Activated naive CD4-positive, alpha-beta T cell (primary cell): ENCODE data around the gene ZNF823.
"Not testable (repeated sequence)": the region's sequence is repeated elsewhere in the genome, so short reads cannot be mapped to it uniquely, and the experiment has no call there.

ENCODE experiments used
- DNase-seq, 4 experiments: peaks; one replicate each; lab custom pipeline; 2025; lab: John Stamatoyannopoulos, UW

The ZNF823 gene

GRCh38 chr19:11738746-11739620 lies at the start of gene ZNF823:
Gene ZNF823, minus strand, starts transcription at chr19:11738946. Its CDS starts 127 bp downstream, at chr19:11738819.
- peak; percentile 69 to 94 (median 92) for DNase-seq

- no peak for DNase-seq
Observed at GRCh38 chr19:11787536-11787935, 48.8 kb upstream of the ZNF823 start.

DNA sequence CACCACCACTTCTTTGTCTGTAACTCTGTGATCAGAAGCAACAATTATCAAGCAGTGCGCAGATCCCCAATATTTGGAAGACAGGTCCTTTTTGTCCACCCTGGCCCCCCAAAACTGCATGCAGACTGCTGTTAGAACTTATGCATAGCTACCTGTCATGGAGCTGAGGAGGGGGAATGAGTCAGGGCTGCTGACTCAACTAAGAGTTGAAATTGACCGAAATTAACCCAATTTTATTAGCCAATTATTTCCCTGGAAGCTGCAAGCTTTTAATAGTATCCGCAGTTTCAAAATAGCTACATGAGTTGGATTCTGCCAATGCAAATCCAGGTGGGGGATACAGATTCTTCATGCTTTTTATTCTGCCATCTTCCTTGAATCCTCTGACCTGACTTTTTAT lies 45.6 kb upstream of the ZNF823 start:
- DNase-seq, result no peak

DNA sequence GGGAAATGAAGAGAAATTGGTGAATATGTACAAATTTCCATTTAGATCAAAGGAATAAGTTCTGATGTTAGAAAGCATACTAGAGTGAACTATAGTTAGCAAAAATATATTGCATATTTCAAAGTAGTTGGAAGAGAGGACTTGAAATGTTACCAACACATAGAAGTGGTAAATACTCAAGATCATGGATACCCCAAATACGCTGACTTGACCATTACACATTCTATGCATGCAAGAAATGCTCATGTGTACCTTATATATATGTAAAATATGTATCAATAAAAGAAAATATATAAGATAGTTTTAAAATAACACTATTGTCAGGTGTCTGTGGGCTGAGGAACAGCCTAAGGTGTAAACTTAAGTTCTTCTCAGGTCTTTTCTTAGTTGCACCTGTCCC lies 45.0 kb upstream of the ZNF823 start:
- DNase-seq, result no peak

GRCh38 chr19:11781295-11782057 lies 42.7 kb upstream of the ZNF823 start:
- no peak for DNase-seq

DNA sequence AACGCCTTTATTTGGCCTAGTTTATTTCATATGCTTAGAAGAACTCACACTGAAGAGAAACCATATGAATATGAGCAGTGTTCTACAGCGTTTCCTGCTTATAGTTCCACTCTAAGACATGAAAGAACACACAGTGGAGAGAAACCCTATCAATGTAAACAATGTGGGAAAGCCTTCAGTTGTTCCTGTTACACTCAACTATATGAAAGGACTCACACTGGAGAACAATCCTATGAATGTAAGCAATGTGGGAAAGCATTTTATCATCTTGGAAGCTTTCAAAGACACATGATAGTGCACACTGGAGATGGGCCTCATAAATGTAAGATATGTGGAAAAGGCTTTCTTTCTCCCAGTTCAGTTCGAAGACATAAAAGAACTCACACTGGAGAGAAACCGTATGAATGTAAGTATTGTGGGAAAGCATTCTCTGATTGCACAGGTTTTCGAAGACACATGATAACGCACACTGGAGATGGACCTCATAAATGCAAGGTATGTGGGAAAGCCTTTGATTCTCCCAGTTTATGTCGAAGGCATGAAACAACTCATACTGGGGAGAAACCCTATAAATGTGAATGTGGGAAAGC lies 41.8 kb upstream of the ZNF823 start:
- no peak for DNase-seq

GRCh38 chr19:11776669-11777068 lies 37.9 kb upstream of the ZNF823 start:
- DNase-seq, result not testable (repeated sequence)

DNA sequence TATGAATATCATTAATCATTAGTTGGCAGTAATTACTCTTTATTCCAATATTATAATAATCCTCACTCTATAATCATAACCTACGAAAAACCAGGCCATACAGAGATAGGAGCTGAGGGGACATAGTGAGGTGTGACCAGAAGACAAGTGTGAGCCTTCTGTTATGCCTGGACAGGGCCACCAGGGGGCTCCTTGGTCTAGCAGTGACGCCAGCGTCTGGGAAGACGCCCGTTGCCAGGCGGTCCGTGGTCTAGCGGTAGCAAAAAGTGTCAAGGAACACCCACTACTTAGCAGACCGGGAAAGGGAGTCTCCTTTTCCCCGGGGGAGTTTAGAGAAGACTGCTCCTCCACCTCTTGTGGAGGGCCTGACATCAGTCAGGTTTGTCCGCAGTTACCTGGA lies 32.8 kb upstream of the ZNF823 start:
- DNase-seq, result not testable (repeated sequence)

- DNase-seq, result no peak
Observed at GRCh38 chr19:11769995-11770394, 31.2 kb upstream of the ZNF823 start.

- peak in 1 of 4 experiments; percentile 0 for DNase-seq
Observed at GRCh38 chr19:11767633-11768133, 28.9 kb upstream of the ZNF823 start.

DNA sequence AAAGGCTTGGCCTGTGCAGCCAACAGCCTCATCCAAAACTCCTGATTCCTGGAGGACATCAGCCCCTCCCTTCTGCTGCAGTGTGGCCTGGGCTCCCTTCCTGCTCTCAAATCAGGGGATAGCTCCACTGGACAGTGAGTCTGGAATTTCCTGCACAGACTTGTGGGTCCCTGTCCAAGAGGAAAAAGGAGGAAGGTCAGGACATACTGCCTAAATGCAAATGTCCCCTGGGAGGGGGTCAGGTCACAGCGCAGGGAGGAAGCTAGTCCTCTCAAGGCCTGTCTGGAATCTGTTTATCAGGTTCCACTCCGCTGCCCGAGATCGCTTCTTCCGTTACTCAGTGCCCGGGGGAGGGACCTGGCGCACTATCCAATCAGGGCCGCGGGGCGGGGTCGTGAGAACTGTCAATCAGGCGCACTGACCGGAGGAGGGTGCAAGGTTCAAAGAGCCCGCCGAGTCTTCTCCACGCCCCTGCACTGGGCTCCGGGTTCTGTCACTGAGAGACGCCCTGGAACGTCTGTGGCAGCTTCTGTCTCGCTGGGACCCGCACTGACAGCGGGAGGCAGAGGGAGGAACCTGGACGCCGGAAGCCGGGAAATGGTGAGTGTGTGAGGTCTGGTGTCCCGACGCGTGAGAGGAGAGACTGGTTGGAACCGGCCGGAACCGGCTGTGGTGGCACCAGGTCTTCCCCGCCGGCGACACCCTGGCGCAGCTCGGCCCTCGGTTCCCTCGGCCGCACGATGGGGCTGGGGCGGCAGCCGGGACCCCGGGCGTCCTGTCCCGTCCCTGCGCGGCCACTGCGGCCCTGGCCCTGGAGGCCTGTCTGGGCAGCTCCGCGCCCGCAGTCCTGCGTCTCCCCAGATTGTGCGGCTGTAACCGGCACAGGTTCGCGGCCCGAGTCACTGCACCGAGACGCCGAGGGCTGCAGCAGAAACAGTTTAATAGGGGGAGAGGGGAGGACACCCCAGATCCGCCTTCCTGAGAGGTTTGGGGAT lies 28.1 kb upstream of the ZNF823 start, which contains the start of gene ZNF441:
ZNF441 (plus strand) TSS at position 404 of the 995 bp plus-strand sequence; CDS start at position 598, 194 bp downstream.
- peak; percentile 79 to 92 (median 86) for DNase-seq

GRCh38 chr19:11763611-11764010 lies 24.9 kb upstream of the ZNF823 start:
- no peak for DNase-seq

GRCh38 chr19:11763117-11763516 lies 24.4 kb upstream of the ZNF823 start:
- no peak for DNase-seq

GRCh38 chr19:11759805-11760204 lies 21.1 kb upstream of the ZNF823 start:
- no peak for DNase-seq

GRCh38 chr19:11756965-11757364 lies 18.2 kb upstream of the ZNF823 start:
- DNase-seq, result no peak

GRCh38 chr19:11754663-11755062 lies 15.9 kb upstream of the ZNF823 start:
- DNase-seq, result no peak

DNA sequence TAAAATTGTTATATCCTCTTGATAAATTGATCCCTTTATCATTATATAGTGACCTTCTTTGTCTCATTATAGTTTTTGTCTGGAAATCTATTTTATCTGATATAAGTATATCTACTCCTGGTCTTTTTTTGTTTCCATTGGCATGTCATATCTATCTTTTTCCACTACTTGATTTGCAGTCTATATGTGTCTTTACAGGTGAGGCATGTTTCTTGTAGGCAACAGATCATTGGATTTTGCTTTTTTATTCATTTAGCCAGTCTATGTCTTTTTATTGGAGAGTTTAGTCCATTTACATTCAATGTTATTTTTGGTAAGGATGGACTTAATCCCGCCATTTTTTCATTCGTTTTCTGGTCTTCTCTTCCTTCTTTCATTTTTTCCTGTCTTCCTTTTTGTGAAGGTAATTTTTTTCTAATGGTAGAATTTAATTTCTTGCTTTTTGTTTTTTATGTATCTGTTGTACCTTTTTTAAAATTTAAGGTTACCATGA lies 13.5 kb upstream of the ZNF823 start:
- DNase-seq, result no peak

- DNase-seq, result no peak
Observed at GRCh38 chr19:11749751-11750150, 11.0 kb upstream of the ZNF823 start.

GRCh38 chr19:11747277-11747676 lies 8.5 kb upstream of the ZNF823 start:
- DNase-seq, result no peak

DNA sequence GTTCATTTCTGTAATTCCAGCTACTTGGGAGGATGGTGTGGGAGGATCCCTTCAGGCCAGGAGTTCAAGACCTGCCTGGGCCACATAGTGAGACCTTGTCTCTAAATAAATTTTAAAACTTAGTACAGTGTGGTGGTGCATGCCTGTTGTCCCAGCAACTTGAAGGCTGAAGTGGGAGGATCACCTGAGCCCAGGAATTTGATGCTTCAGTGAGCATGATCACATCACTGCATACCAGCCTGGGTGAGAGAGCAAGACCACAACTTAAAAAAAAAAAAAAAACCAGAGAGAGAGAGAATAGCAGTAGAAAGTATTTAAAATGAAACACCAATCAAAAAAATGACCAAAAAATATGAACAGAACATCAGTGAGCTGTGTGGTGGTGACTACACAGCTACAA lies 7.1 kb upstream of the ZNF823 start:
- DNase-seq, result no peak
